ENCODE results near the gene RFX1. TPM values are rescaled to one million over a fixed set of nuclear protein-coding genes. Genes with fewer than 3 reads are reported as not detected.

The RFX1 gene
- polyA plus RNA-seq, 1 donor from 2014 or later, result 2.2 TPM

DNA sequence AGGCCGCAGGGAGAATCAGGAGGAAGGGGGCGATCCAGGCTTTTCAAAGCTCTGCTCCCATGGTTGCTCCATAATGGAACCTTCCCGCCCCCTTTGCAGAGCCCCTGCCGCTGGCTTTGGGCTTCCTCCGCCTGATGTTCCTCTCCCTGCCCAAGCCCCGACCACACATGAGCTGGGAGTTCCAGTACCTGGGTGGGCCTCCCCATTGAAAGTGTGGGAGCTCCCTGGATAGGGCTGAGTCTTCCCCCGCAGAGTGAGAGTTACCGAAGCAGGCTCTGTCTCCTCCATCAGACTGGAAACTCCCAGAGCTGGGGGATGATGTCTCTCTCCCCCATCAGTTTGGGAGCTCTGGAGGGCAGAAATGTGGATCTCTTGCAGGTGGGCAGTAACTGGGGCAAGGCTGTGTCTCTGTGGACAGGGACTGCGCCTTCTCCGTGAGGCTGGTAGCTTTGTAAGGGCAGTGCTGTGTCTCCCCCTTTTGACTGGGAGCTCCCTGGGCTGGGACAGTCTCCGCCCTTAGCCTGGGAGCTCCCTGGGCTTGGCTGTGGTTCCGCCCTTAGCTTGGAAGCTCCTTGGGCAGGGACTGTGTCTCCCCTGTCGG, 53.1 kb downstream of the RFX1 start:
- Histone ChIP-seq H3F3A (ENCODE audit: insufficient read depth, low read length, poor library complexity, severe bottlenecking) (no peaks in the 10 kb centered on the region), H3K27me3 (ENCODE audit: insufficient read depth, low read depth, low read length) (no peaks in the 10 kb centered on the region), H3K79me2 (replicated peaks; ENCODE audit: insufficient read depth, low read length) (peaks cover 14% of the 10 kb centered on the region), H3K9me3 (ENCODE audit: low read length) (no peaks in the 10 kb centered on the region), H2AFZ (ENCODE audit: low read depth, low read length) (no peak overlapping the region), H3K9ac (ENCODE audit: low read length) (peak overlapping the region; percentile 91), H4K20me1 (ENCODE audit: insufficient read depth) (no peaks in the 10 kb centered on the region), H3K9me2 (ENCODE audit: insufficient read depth, low read length) (no peaks in the 10 kb centered on the region), H3K36me3 (ENCODE audit: insufficient read depth, low read length) (no peaks in the 10 kb centered on the region), H3K4me2 (ENCODE audit: low read length) (peak overlapping the region; percentile 87), H3K27ac (ENCODE audit: low read length) (peak overlapping the region; percentile 96), H3K4me3 (ENCODE audit: low read length) (peak overlapping the region; percentile 91)
- TF ChIP-seq POLR2AphosphoS5 (IDR thresholded peaks at IDR 0.05) (peak; percentile 27), MXI1 (conservative IDR thresholded peaks at IDR 0.05; ENCODE audit: poor library complexity, severe bottlenecking) (no peak), SMC3 (conservative IDR thresholded peaks at IDR 0.05; ENCODE audit: poor library complexity) (peak; percentile 13), RAD21 (conservative IDR thresholded peaks at IDR 0.05) (peak; percentile 20)

DNA sequence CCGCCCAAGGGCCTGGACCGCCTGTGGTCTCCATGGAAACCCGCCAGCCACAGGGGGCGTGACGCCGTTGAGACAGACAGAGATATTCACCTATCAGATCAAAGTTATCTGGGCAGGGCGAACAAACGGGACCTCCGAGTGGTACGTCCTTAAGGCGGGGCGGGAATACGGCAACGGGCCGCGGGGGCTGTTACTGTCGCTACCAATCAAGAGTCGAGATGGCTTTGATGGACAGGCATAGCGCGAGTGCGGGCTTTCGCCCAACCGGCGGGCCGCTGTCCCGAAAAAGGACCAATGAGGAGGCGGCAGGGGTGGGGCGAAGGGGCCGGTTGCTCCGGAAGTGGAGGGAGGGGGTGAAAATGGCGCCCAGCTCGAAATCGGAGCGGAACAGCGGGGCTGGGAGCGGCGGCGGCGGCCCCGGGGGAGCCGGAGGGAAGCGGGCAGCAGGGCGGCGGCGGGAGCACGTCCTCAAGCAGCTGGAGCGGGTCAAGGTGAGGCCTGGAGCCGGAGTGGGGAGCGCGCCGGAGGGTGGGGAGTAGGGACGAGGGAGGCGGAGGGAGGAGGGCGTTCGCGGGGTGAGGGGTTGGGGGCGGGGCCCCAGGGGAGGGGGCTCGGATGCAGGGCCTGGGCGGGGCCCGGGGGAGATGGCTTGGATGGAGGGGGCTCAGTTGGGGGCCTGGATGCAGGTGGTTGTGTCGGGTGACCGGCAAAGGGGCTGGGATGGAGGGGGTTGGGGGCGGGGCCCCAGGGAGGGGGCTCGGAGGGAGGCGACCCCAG, 53.8 kb downstream of the RFX1 start, which contains the start of gene DCAF15:
Gene DCAF15 (plus strand): TSS at position 356 of the 777 bp plus-strand sequence. CDS start 4 bp downstream, at position 360.
- H3K36me3 ChIP-seq (ENCODE audit: insufficient read depth, low read length), result no peaks in the 10 kb centered on the region
- peak within 1 kb of the TSS; percentile 87 for H3K4me2 ChIP-seq (ENCODE audit: low read length)
- H3K27ac ChIP-seq (ENCODE audit: low read length), result peak within 1 kb of the TSS; percentile 96
- peak within 1 kb of the TSS; percentile 77 for H2AFZ ChIP-seq (ENCODE audit: low read depth, low read length)
- no peaks in the 10 kb centered on the region for H3F3A ChIP-seq (ENCODE audit: insufficient read depth, low read length, poor library complexity, severe bottlenecking)
- no peaks in the 10 kb centered on the region for H4K20me1 ChIP-seq (ENCODE audit: insufficient read depth)
- TF ChIP-seq, protein P1, sequence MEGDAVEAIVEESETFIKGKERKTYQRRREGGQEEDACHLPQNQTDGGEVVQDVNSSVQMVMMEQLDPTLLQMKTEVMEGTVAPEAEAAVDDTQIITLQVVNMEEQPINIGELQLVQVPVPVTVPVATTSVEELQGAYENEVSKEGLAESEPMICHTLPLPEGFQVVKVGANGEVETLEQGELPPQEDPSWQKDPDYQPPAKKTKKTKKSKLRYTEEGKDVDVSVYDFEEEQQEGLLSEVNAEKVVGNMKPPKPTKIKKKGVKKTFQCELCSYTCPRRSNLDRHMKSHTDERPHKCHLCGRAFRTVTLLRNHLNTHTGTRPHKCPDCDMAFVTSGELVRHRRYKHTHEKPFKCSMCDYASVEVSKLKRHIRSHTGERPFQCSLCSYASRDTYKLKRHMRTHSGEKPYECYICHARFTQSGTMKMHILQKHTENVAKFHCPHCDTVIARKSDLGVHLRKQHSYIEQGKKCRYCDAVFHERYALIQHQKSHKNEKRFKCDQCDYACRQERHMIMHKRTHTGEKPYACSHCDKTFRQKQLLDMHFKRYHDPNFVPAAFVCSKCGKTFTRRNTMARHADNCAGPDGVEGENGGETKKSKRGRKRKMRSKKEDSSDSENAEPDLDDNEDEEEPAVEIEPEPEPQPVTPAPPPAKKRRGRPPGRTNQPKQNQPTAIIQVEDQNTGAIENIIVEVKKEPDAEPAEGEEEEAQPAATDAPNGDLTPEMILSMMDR (IDR thresholded peaks at IDR 0.05; ENCODE audit: poor library complexity, severe bottlenecking), result peak; percentile 28
- TF ChIP-seq EP300 (conservative IDR thresholded peaks at IDR 0.05; ENCODE audit: poor library complexity, severe bottlenecking) (no peak), RAD21 (conservative IDR thresholded peaks at IDR 0.05) (no peak), EZH2 (IDR thresholded peaks at IDR 0.05; ENCODE audit: borderline replicate concordance, insufficient read depth, low read length, poor library complexity, severe bottlenecking) (no peak), TAF1 (IDR thresholded peaks at IDR 0.05; ENCODE audit: low read depth) (peak; percentile 83), POLR2AphosphoS5 (IDR thresholded peaks at IDR 0.05) (peak; percentile 87), SMC3 (conservative IDR thresholded peaks at IDR 0.05; ENCODE audit: poor library complexity) (no peak), MXI1 (conservative IDR thresholded peaks at IDR 0.05; ENCODE audit: poor library complexity, severe bottlenecking) (peak; percentile 65)
- TF ChIP-seq, protein P2, sequence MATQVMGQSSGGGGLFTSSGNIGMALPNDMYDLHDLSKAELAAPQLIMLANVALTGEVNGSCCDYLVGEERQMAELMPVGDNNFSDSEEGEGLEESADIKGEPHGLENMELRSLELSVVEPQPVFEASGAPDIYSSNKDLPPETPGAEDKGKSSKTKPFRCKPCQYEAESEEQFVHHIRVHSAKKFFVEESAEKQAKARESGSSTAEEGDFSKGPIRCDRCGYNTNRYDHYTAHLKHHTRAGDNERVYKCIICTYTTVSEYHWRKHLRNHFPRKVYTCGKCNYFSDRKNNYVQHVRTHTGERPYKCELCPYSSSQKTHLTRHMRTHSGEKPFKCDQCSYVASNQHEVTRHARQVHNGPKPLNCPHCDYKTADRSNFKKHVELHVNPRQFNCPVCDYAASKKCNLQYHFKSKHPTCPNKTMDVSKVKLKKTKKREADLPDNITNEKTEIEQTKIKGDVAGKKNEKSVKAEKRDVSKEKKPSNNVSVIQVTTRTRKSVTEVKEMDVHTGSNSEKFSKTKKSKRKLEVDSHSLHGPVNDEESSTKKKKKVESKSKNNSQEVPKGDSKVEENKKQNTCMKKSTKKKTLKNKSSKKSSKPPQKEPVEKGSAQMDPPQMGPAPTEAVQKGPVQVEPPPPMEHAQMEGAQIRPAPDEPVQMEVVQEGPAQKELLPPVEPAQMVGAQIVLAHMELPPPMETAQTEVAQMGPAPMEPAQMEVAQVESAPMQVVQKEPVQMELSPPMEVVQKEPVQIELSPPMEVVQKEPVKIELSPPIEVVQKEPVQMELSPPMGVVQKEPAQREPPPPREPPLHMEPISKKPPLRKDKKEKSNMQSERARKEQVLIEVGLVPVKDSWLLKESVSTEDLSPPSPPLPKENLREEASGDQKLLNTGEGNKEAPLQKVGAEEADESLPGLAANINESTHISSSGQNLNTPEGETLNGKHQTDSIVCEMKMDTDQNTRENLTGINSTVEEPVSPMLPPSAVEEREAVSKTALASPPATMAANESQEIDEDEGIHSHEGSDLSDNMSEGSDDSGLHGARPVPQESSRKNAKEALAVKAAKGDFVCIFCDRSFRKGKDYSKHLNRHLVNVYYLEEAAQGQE (IDR thresholded peaks at IDR 0.05; ENCODE audit: borderline replicate concordance), result peak; percentile 89
- H3K9me3 ChIP-seq (ENCODE audit: low read length), result no peaks in the 10 kb centered on the region
- H3K9ac ChIP-seq (ENCODE audit: low read length), result peak within 1 kb of the TSS; percentile 91
- H3K27me3 ChIP-seq (ENCODE audit: insufficient read depth, low read depth, low read length), result no peaks in the 10 kb centered on the region
- peaks cover 14% of the 10 kb centered on the region for H3K79me2 ChIP-seq (replicated peaks; ENCODE audit: insufficient read depth, low read length)
- H3K4me3 ChIP-seq (ENCODE audit: low read length), result peak within 1 kb of the TSS; percentile 91
- no peaks in the 10 kb centered on the region for H3K9me2 ChIP-seq (ENCODE audit: insufficient read depth, low read length)

All from neural cell (in vitro differentiated cells).